Measurements from ENCODE around the gene MOGAT1. TPM values are rescaled to one million over a fixed set of nuclear protein-coding genes. Genes with fewer than 3 reads are reported as not detected.

The MOGAT1 gene
- total and polyA plus RNA-seq, 2 of the 8 experiments (the other 6 are each of a cell fraction or from before 2014, with no cell fraction given), result 0.11 to 0.67 TPM

DNA sequence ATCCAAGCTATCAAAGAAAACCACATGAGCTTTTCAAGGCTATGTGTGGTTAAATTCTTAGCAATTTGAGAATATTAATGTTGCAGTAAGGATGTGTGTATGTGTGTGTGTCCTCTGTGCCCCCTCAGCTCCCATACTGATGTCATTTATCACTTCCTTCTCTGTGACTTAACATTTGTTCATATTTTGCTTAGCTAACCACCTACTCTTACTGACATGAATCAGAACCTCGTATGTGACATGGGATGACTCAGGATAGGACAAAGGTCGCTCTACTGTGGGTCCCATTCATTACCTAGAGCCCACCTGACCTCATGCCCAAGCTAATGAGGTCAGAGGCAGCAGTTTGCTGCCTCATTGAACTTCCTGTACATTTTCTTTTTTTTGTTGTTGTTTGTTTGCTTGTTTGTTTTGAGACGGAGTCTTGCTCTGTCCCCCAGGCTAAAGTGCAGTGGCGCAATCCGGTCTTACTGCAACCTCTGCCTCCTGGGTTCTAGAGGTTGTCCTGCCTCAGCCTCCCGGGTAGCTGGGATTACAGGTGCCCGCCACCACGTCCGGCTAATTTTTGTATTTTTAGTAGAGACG, 36.3 kb downstream of the MOGAT1 start:
- H3K79me2 ChIP-seq (ENCODE audit: control insufficient read depth in 1 of 2, insufficient read depth in 2 of 2, low read length in 2 of 2), result no peaks in the 10 kb centered on the region
- H3K79me1 ChIP-seq (ENCODE audit: low read depth, low read length), result no peaks in the 10 kb centered on the region
- TF ChIP-seq BRCA1 (IDR thresholded peaks at IDR 0.05; ENCODE audit: low read depth, low read length) (no peak), RXRA (IDR thresholded peaks at IDR 0.05; ENCODE audit: insufficient read depth, low read depth, low read length) (no peak), SIRT6 (IDR thresholded peaks at IDR 0.05; ENCODE audit: low read length) (no peak), RAD21 (IDR thresholded peaks at IDR 0.05 in 1 of 2, conservative IDR thresholded peaks at IDR 0.05 in 1 of 2; ENCODE audit: low read depth in 2 of 2, low read length in 2 of 2) (no peak), CEBPB (IDR thresholded peaks at IDR 0.05; ENCODE audit: low read depth, low read length) (no peak)
- no peak for DNase-seq (ENCODE audit: low read depth in 1 of 2, low spot score in 2 of 2)
- no peak overlapping the region for H3K9ac ChIP-seq (replicated peaks in 1 of 4; ENCODE audit: extremely low read depth in 1 of 4, low read depth in 3 of 4, low read length in 3 of 4)
- H3K14ac ChIP-seq (ENCODE audit: insufficient read length), result no peak overlapping the region
- H3K4ac ChIP-seq (replicated peaks; ENCODE audit: insufficient read length, low read depth, low read length), result no peak overlapping the region
- 69% methylated on average over 10 of the region's 10 CpGs; no CpG with 5 or more reads in 1 of the 2 experiments for WGBS, 2 experiments (ENCODE audit: extremely low coverage in 1 of 2, insufficient coverage in 1 of 2, insufficient read length in 1 of 2, insufficient replicate concordance in 2 of 2, low coverage in 1 of 2, low lambda C conversion rate in 2 of 2, missing lambda C conversion rate in 1 of 2)
- no peaks in the 10 kb centered on the region for H3K36me3 ChIP-seq (ENCODE audit: control insufficient read depth in 2 of 4, insufficient read depth in 4 of 4, low read length in 3 of 4)
- H3K18ac ChIP-seq (ENCODE audit: extremely low read depth, low read length), result no peak overlapping the region
- no peak overlapping the region for H3K23ac ChIP-seq (ENCODE audit: insufficient read length)
- no peak overlapping the region for H2AK5ac ChIP-seq (ENCODE audit: low read depth, low read length)
- no peak overlapping the region for H3K4me3 ChIP-seq (ENCODE audit: extremely low read depth in 1 of 4, insufficient read depth in 2 of 4, low read depth in 3 of 4, low read length in 4 of 4)
- H3K9me3 ChIP-seq (ENCODE audit: insufficient read depth in 2 of 2, low read depth in 1 of 2, low read length in 1 of 2), result 0 out of 4 replicates have a peak, but pooled peaks cover 0 to 4% of the 10 kb centered on the region in 2 experiments
- ChIA-PET CTCF (ENCODE audit: partially characterized antibody) (interaction anchor here (0.7 to 12.1 kb wide), 32 partner anchors 8 to 252 kb away, joined by 3 to 124 read pairs (median 5); partner anchors contain the start of gene MOGAT1), POLR2A (ENCODE audit: partially characterized antibody) (no interaction called here)
- no peak overlapping the region for H2BK120ac ChIP-seq (replicated peaks; ENCODE audit: low read depth, low read length)
- H3K23me2 ChIP-seq (ENCODE audit: low read depth, low read length), result no peaks in the 10 kb centered on the region; the same call in 1 of the 2 replicates
- no peak overlapping the region for H3K56ac ChIP-seq (replicated peaks; ENCODE audit: insufficient read length, low read depth, low read length)
- FAIRE-seq, result no peak
- H2BK15ac ChIP-seq (ENCODE audit: low read length), result no peak overlapping the region; the same call in 1 of the 2 replicates
- peak overlapping the region; percentile 57; the same call in 1 of the 2 replicates for H2BK5ac ChIP-seq (ENCODE audit: low read depth, low read length)
- H2AFZ ChIP-seq (ENCODE audit: low read length), result no peak overlapping the region
- no peak overlapping the region for H4K5ac ChIP-seq (ENCODE audit: insufficient read length, low read depth, low read length)
- H4K8ac ChIP-seq (ENCODE audit: extremely low read depth, insufficient read depth, low read length), result no peak overlapping the region
- H2BK20ac ChIP-seq (ENCODE audit: low read length), result no peak overlapping the region
- H3K4me2 ChIP-seq (ENCODE audit: insufficient read depth in 1 of 2, low read depth in 2 of 2, low read length in 2 of 2), result no peak overlapping the region
- no peak overlapping the region for H4K91ac ChIP-seq (replicated peaks; ENCODE audit: insufficient read length, low read length)
- H3K27ac ChIP-seq (ENCODE audit: low read depth, low read length), result no peak overlapping the region
- no peaks in the 10 kb centered on the region for H3K27me3 ChIP-seq (replicated peaks in 1 of 4; ENCODE audit: control insufficient read depth in 3 of 4, extremely low read depth in 1 of 4, insufficient read depth in 3 of 4, low read length in 3 of 4)
- H3K4me1 ChIP-seq (replicated peaks in 1 of 4; ENCODE audit: control insufficient read depth in 3 of 4, insufficient read depth in 4 of 4, low read length in 3 of 4), result peaks cover 0 to 6% (median 0%) of the 10 kb centered on the region in 4 experiments; a peak in 3 of 7 replicates
- 0 out of 2 replicates have a peak overlapping the region, but pooled peaks have one; percentile 45 for H2BK12ac ChIP-seq (ENCODE audit: low read depth, low read length)
- H4K20me1 ChIP-seq (replicated peaks in 1 of 2; ENCODE audit: control insufficient read depth in 1 of 2, insufficient read depth in 2 of 2, low read length in 2 of 2), result no peaks in the 10 kb centered on the region
